SK-N-SH (cell line): Measurements from ENCODE around the gene ME3. TPM values are rescaled to one million over a fixed set of nuclear protein-coding genes. Genes with fewer than 3 reads are reported as not detected.

ENCODE experiments used
- CTCF ChIA-PET: fragments of 300-600, 350-600 bp; formaldehyde crosslinking; extraction: SDS; loops from one replicate; lab custom pipeline; 2021; lab: Yijun Ruan, JAX
- POLR2A ChIA-PET: fragments of 350-600 bp; sonication (Branson Sonifier 250); formaldehyde crosslinking; extraction: SDS; loops from one replicate; lab custom pipeline; 2020; ENCODE audit warnings: antibody characterized with exemption, inconsistent platforms; lab: Yijun Ruan, JAX
- DNase-seq: peaks from one replicate; pipeline ENCODE4 v3.0.0; 2012
- H2AFZ ChIP-seq: fragments of 200-600 bp; sonication (generic); 2 replicates; pipeline ENCODE4 v1.8.1; 2016; ENCODE audit warnings: antibody characterized with exemption, mild to moderate bottlenecking, low read depth
- H3F3A ChIP-seq: fragments of 200-600 bp; sonication (generic); replicated peaks from 2 replicates; pipeline ENCODE3; 2016; ENCODE audit warnings: antibody characterized with exemption, mild to moderate bottlenecking; ENCODE audit not compliant: insufficient read depth
- H3K27ac ChIP-seq, 2 experiments: fragments of 200-500 bp in 1 of 2; fragments of 200-600 bp in 1 of 2; sonication (Bioruptor generic) in 1 of 2; sonication (generic), shearing (Covaris generic) in 1 of 2; 2 replicates each; pipeline versions ENCODE4 v1.5.1 to v1.6.1; 2014 to 2016; ENCODE audit warnings: low read depth in 2 of 2, inconsistent platforms in 1 of 2, low read length in 1 of 2, mild to moderate bottlenecking in 1 of 2, mixed read lengths in 1 of 2
- H3K27me3 ChIP-seq: fragments of 200-600 bp; sonication (generic), shearing (Covaris generic); 2 replicates; pipeline ENCODE4 v1.6.1; 2016; ENCODE audit warnings: mixed run types; ENCODE audit not compliant: insufficient read depth
- H3K36me3 ChIP-seq, 2 experiments: fragments of 200-500 bp in 1 of 2; fragments of 200-600 bp in 1 of 2; sonication (Bioruptor generic) in 1 of 2; sonication (generic) in 1 of 2; replicated peaks in 1 of 2; 2 replicates each; pipeline versions ENCODE3 to v1.5.1; 2014 to 2016; ENCODE audit warnings: low read length in 1 of 2, mild to moderate bottlenecking in 1 of 2; ENCODE audit not compliant: insufficient read depth in 2 of 2, control insufficient read depth in 1 of 2
- H3K4me1 ChIP-seq, 2 experiments: fragments of 200-500 bp in 1 of 2; fragments of 200-600 bp in 1 of 2; sonication (Bioruptor generic) in 1 of 2; sonication (generic), shearing (Covaris generic) in 1 of 2; 2 replicates each; pipeline versions ENCODE4 v1.5.1 to v1.6.1; 2014 to 2016; ENCODE audit warnings: low read depth in 1 of 2, low read length in 1 of 2, mixed run types in 1 of 2; ENCODE audit not compliant: insufficient read depth in 2 of 2, control insufficient read depth in 1 of 2
- H3K4me2 ChIP-seq: fragments of 200-600 bp; sonication (generic), shearing (Covaris generic); 2 replicates; pipeline ENCODE4 v1.6.1; 2017; ENCODE audit warnings: mixed run types
- H3K4me3 ChIP-seq, 2 experiments: fragments of 200-500 bp in 1 of 2; fragments of 200-600 bp in 1 of 2; sonication (Bioruptor generic) in 1 of 2; sonication (generic), shearing (Covaris generic) in 1 of 2; 2 replicates each; pipeline versions ENCODE4 v1.5.1 to v1.8.1; 2014 to 2016; ENCODE audit warnings: low read depth in 2 of 2, inconsistent platforms in 1 of 2, low read length in 1 of 2, mild to moderate bottlenecking in 1 of 2, mixed read lengths in 1 of 2, moderate library complexity in 1 of 2
- H3K79me2 ChIP-seq: fragments of 200-600 bp; sonication (generic); 2 replicates; pipeline ENCODE4 v1.8.1; 2017; ENCODE audit warnings: mild to moderate bottlenecking; ENCODE audit not compliant: insufficient read depth
- H3K9ac ChIP-seq: fragments of 200-600 bp; sonication (generic); 2 replicates; pipeline ENCODE4 v1.6.1; 2017; ENCODE audit warnings: mixed run types
- H3K9me2 ChIP-seq: fragments of 200-600 bp; sonication (generic); 2 replicates; pipeline ENCODE4 v1.6.1; 2017; ENCODE audit warnings: mixed run types
- H3K9me3 ChIP-seq: fragments of 200-600 bp; sonication (generic); 2 replicates; pipeline ENCODE4 v1.6.1; 2017; ENCODE audit warnings: mixed run types, mild to moderate bottlenecking, moderate library complexity
- H4K20me1 ChIP-seq: fragments of 200-600 bp; sonication (generic); 2 replicates; pipeline ENCODE4 v1.6.1; 2017; ENCODE audit warnings: mild to moderate bottlenecking, mixed run types; ENCODE audit not compliant: insufficient read depth
- CTCF ChIP-seq: fragments of 200-600 bp; sonication (generic); IDR thresholded peaks from 2 replicates; pipeline ENCODE4 v1.6.1; 2017; ENCODE audit warnings: antibody characterized with exemption, mild to moderate bottlenecking, moderate library complexity
- ELF1 ChIP-seq: IDR thresholded peaks from 2 replicates; pipeline ENCODE4 v1.4.0; 2012
- EZH2phosphoT487 ChIP-seq: fragments of 200-600 bp; sonication (generic); IDR thresholded peaks from 2 replicates; pipeline ENCODE4 v1.6.1; 2017; ENCODE audit warnings: low read depth, mixed run types, mild to moderate bottlenecking, antibody characterized with exemption, moderate library complexity, borderline replicate concordance
- FOXJ3 ChIP-seq: sonication (generic); formaldehyde crosslinking; IDR thresholded peaks from 2 replicates; pipeline ENCODE4 v1.5.1; 2020; ENCODE audit warnings: mild to moderate bottlenecking, missing genetic modification reagents
- GATA2 ChIP-seq: sonication (generic); formaldehyde crosslinking; IDR thresholded peaks from 2 replicates; pipeline ENCODE4 v1.5.0; 2020; ENCODE audit warnings: mild to moderate bottlenecking, missing genetic modification reagents
- JUND ChIP-seq: IDR thresholded peaks from 2 replicates; pipeline ENCODE4 v1.4.0; 2012
- NFIC ChIP-seq: IDR thresholded peaks from 2 replicates; pipeline ENCODE4 v1.4.0; 2012; ENCODE audit warnings: borderline replicate concordance
- PBX3 ChIP-seq: IDR thresholded peaks from 2 replicates; pipeline ENCODE4; 2012
- POLR2AphosphoS5 ChIP-seq: IDR thresholded peaks from 2 replicates; pipeline ENCODE4 v1.6.1; 2012; ENCODE audit warnings: low read depth, low read length
- RAD21 ChIP-seq: IDR thresholded peaks from 2 replicates; pipeline ENCODE4 v1.6.1; 2012; ENCODE audit warnings: mild to moderate bottlenecking, low read length
- RCOR1 ChIP-seq: fragments of 150-350 bp; IDR thresholded peaks from 2 replicates; pipeline ENCODE4 v1.6.1; 2017; ENCODE audit warnings: antibody characterized with exemption, low read length
- REST ChIP-seq: IDR thresholded peaks from 2 replicates; pipeline ENCODE4 v1.6.1; 2012; ENCODE audit warnings: mild to moderate bottlenecking, low read depth, low read length, moderate library complexity
- TAF1 ChIP-seq: IDR thresholded peaks from 2 replicates; pipeline ENCODE4 v1.6.1; 2012; ENCODE audit warnings: low read depth, mild to moderate bottlenecking, low read length, moderate library complexity, borderline replicate concordance
- TCF12 ChIP-seq: IDR thresholded peaks from 2 replicates; pipeline ENCODE4 v1.4.0; 2012
- TEAD4 ChIP-seq: IDR thresholded peaks from 2 replicates; pipeline ENCODE4 v1.4.0; 2012; ENCODE audit warnings: mild to moderate bottlenecking, borderline replicate concordance; ENCODE audit not compliant: insufficient read depth
- USF1 ChIP-seq: IDR thresholded peaks from 2 replicates; pipeline ENCODE4 v1.4.0; 2012; ENCODE audit warnings: low read depth, borderline replicate concordance
- USF2 ChIP-seq: fragments of 150-350 bp; IDR thresholded peaks from 2 replicates; pipeline ENCODE4 v1.6.1; 2017; ENCODE audit warnings: antibody characterized with exemption, low read length, low read depth, borderline replicate concordance
- YY1 ChIP-seq: IDR thresholded peaks from 2 replicates; pipeline ENCODE4 v1.4.0; 2012; ENCODE audit warnings: low read depth, mild to moderate bottlenecking
- WGBS: methylation state at CpG from one replicate; pipeline ENCODE4 v1.1.6; 2017; ENCODE audit warnings: low lambda C conversion rate; 5-methylcytosine and 5-hydroxymethylcytosine counted together
- polyA plus RNA-seq, 3 experiments: library from polyadenylated mRNA; depleted of rRNA; stranded (reverse); fragments of >200 nt; gene quantifications; 2 replicates each; pipeline ENCODE4 v1.2.3, GENCODE V29; 2012

The ME3 gene
- polyA plus RNA-seq, 1 of the 3 experiments (the other 2 are of a cell fraction): 22.0 TPM

GRCh38 chr11:86449993-86450629 lies 222.3 kb downstream of the ME3 start:
- H3K4me3 ChIP-seq: no peak overlapping the region
- H3K9me2 ChIP-seq: no peaks in the 10 kb centered on the region
- no peaks in the 10 kb centered on the region for H3K36me3 ChIP-seq
- no peak overlapping the region for H2AFZ ChIP-seq
- no peaks in the 10 kb centered on the region for H3K4me1 ChIP-seq
- TF ChIP-seq FOXJ3 (CRISPR knock-in tag): no peak
- no peak for TF ChIP-seq USF2
- no peak for TF ChIP-seq TAF1
- TF ChIP-seq NFIC: no peak
- no peak for TF ChIP-seq RAD21
- TF ChIP-seq USF1: no peak
- no peak for TF ChIP-seq RCOR1
- no peak for TF ChIP-seq YY1
- no peak for TF ChIP-seq PBX3
- TF ChIP-seq GATA2 (CRISPR knock-in tag): no peak
- TF ChIP-seq TEAD4: no peak
- TF ChIP-seq TCF12: no peak
- TF ChIP-seq POLR2AphosphoS5: no peak
- no peak for TF ChIP-seq ELF1
- no peak for TF ChIP-seq REST
- TF ChIP-seq EZH2phosphoT487: no peak
- TF ChIP-seq CTCF: no peak
- no peak for TF ChIP-seq JUND
- no peaks in the 10 kb centered on the region for H3K27me3 ChIP-seq
- DNase-seq: no peak
- H3K4me2 ChIP-seq: no peak overlapping the region
- WGBS: 86% methylated on average over 5 of the region's 5 CpGs
- H4K20me1 ChIP-seq: no peaks in the 10 kb centered on the region
- H3K79me2 ChIP-seq: no peaks in the 10 kb centered on the region
- ChIA-PET CTCF (interaction anchor here (0.6 to 9.1 kb wide), 5 partner anchors 10 to 367 kb away, joined by 3 to 41 read pairs (median 3); no protein-coding TSS in a partner anchor), POLR2A (no interaction called here)
- H3K9ac ChIP-seq: no peak overlapping the region
- no peak overlapping the region for H3K27ac ChIP-seq
- no peaks in the 10 kb centered on the region for H3K9me3 ChIP-seq
- no peaks in the 10 kb centered on the region for H3F3A ChIP-seq
